ENCODE measurements around the gene ZNF587.
"Not testable (repeated sequence)": the region's sequence is repeated elsewhere in the genome, so short reads cannot be mapped to it uniquely, and the experiment has no call there.

Gene ZNF587

DNA sequence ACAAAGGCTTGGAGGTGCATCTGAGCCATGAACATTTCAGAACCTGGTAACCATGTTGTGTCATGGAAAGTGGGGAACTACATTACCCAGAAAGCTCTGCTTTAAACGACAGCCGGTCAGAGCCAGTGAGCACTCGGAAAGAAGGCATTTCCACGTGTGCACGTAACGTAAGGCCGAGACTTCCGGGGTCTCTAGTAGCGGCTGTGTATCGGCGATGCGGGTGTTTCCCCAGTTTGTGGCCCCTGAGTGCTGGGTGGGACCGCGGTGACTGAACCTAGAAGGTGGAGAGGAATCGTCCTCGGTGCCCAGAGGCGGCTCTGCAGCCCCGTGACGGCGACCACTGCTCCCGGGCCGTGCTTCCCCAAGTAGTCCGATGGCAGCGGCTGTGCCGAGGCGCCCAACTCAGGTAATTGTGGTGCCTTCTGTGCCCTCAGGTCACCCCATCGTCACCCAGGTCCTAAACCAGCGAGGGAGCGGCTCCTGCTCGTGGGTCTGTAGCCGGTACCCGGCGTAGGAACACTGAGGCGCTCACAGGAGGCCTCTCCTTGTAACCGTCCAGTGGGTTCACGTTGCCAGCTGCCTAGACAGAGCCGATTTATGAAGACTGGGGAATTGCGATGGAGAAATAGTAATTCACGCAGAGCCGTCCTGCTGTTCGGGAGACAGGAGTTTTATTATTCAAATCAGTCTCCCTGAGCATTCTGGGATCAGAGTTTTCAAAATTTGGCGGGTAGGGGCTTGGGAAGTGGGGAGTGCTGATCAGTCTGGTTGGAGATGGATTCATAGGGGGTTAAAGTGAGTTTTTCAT lies at the start of gene ZNF587:
ZNF587 (plus strand) TSS at position 194 of the 808 bp plus-strand sequence; CDS start at position 374, 180 bp downstream.
- H3K4me3 ChIP-seq (ENCODE audit: low read depth in 1 of 2, low read length in 2 of 2): peak within 1 kb of the TSS; percentile 81 to 96; a peak in 3 of 4 replicates
- peak within 1 kb of the TSS; percentile 70 for H2AFZ ChIP-seq (ENCODE audit: low read depth, low read length)
- peaks cover 26% of the 10 kb centered on the region for H3K4me1 ChIP-seq (ENCODE audit: insufficient read depth, low read length)
- not testable (repeated sequence) for H3K9me3 ChIP-seq (ENCODE audit: insufficient read depth, low read length, severe bottlenecking); H3K27me3 ChIP-seq (ENCODE audit: insufficient read depth, low read length, poor library complexity)
- H4K20me1 ChIP-seq (ENCODE audit: insufficient read depth, low read length): peaks cover 17% of the 10 kb centered on the region
- H3K4me2 ChIP-seq (ENCODE audit: insufficient read depth, low read length): peak within 1 kb of the TSS; percentile 96
- H3K79me2 ChIP-seq (ENCODE audit: insufficient read depth, low read length): peaks cover 68% of the 10 kb centered on the region
- peak within 1 kb of the TSS; percentile 83 for H3K9ac ChIP-seq (ENCODE audit: low read depth, low read length)
- peaks cover 35% of the 10 kb centered on the region for H3K36me3 ChIP-seq (ENCODE audit: insufficient read depth, low read length)
- ATAC-seq (ENCODE audit: insufficient read depth, low read depth) (peak; percentile 99), DNase-seq (peak; percentile 85)
- H3K27ac ChIP-seq (ENCODE audit: low read length): peak within 1 kb of the TSS; percentile 83

DNA sequence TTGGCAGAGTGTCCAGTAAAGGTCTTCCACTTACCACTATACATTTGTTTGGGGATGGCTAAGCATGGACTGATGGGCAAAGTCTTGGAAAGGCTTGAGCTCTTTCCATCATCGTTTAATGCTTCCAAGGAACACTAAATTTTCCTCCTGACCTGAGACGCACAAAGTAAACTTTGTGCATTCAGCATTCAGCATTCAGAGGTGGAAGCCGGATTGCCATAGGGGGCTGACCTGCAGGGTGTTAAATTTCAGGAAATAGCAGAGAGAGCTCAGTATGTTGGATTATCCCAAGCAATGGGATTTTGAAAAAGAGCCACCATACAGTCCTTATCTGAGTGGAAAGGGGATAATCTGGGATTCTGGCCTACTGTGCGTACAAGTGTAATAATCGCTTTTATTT lies 49.0 kb upstream of the ZNF587 start:
- no peak overlapping the region for H3K4me2 ChIP-seq (ENCODE audit: insufficient read depth, low read length)
- H3K27ac ChIP-seq (ENCODE audit: low read length): no peak overlapping the region
- H3K4me1 ChIP-seq (ENCODE audit: insufficient read depth, low read length): no peaks in the 10 kb centered on the region
- DNase-seq (no peak), ATAC-seq (ENCODE audit: insufficient read depth, low read depth) (no peak)
- TF ChIP-seq, protein P1, sequence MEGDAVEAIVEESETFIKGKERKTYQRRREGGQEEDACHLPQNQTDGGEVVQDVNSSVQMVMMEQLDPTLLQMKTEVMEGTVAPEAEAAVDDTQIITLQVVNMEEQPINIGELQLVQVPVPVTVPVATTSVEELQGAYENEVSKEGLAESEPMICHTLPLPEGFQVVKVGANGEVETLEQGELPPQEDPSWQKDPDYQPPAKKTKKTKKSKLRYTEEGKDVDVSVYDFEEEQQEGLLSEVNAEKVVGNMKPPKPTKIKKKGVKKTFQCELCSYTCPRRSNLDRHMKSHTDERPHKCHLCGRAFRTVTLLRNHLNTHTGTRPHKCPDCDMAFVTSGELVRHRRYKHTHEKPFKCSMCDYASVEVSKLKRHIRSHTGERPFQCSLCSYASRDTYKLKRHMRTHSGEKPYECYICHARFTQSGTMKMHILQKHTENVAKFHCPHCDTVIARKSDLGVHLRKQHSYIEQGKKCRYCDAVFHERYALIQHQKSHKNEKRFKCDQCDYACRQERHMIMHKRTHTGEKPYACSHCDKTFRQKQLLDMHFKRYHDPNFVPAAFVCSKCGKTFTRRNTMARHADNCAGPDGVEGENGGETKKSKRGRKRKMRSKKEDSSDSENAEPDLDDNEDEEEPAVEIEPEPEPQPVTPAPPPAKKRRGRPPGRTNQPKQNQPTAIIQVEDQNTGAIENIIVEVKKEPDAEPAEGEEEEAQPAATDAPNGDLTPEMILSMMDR (IDR thresholded peaks at IDR 0.05; ENCODE audit: borderline replicate concordance, extremely low read depth, low read length, poor library complexity, severe bottlenecking): no peak
- TF ChIP-seq EZH2 (IDR thresholded peaks at IDR 0.05; ENCODE audit: borderline replicate concordance, low read depth, low read length, severe bottlenecking): no peak
- no peaks in the 10 kb centered on the region for H3K9me3 ChIP-seq (ENCODE audit: insufficient read depth, low read length, severe bottlenecking)
- H3K9ac ChIP-seq (ENCODE audit: low read depth, low read length): no peak overlapping the region
- H4K20me1 ChIP-seq (ENCODE audit: insufficient read depth, low read length): no peaks in the 10 kb centered on the region
- no peak overlapping the region for H2AFZ ChIP-seq (ENCODE audit: low read depth, low read length)
- H3K4me3 ChIP-seq (ENCODE audit: low read depth in 1 of 2, low read length in 2 of 2): no peak overlapping the region
- peaks cover 44% of the 10 kb centered on the region for H3K79me2 ChIP-seq (ENCODE audit: insufficient read depth, low read length)
- peaks cover 20% of the 10 kb centered on the region for H3K36me3 ChIP-seq (ENCODE audit: insufficient read depth, low read length)
- no peaks in the 10 kb centered on the region for H3K27me3 ChIP-seq (ENCODE audit: insufficient read depth, low read length, poor library complexity)

DNA sequence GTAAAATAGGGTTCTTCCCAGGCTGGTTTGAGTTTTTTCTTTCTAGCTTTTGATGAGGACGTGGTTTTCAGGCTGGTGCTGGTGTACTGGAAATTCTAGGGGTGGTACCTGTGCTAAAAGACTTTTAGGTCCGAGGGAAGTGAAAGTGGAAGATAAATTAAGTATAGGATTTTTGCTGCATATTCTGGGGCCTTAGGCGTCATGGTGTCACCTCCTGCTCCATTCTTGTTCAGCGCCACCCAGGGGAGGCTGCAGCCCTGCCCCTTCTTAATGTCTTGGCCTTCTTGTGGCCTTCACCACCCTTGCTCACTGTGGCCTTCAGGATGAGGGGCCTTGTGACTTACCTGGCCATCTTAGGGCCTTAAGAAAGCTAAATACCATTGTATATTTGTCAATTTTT lies 47.4 kb upstream of the ZNF587 start:
- no peak overlapping the region for H3K9ac ChIP-seq (ENCODE audit: low read depth, low read length)
- H3K4me3 ChIP-seq (ENCODE audit: low read depth in 1 of 2, low read length in 2 of 2): no peak overlapping the region
- H3K4me1 ChIP-seq (ENCODE audit: insufficient read depth, low read length): no peaks in the 10 kb centered on the region
- peaks cover 50% of the 10 kb centered on the region for H3K79me2 ChIP-seq (ENCODE audit: insufficient read depth, low read length)
- no peak for DNase-seq
- no peak overlapping the region for H3K27ac ChIP-seq (ENCODE audit: low read length)
- ATAC-seq (ENCODE audit: insufficient read depth, low read depth): no peak
- TF ChIP-seq, protein P1 (IDR thresholded peaks at IDR 0.05; ENCODE audit: borderline replicate concordance, extremely low read depth, low read length, poor library complexity, severe bottlenecking): no peak
- TF ChIP-seq EZH2 (IDR thresholded peaks at IDR 0.05; ENCODE audit: borderline replicate concordance, low read depth, low read length, severe bottlenecking): no peak
- H3K4me2 ChIP-seq (ENCODE audit: insufficient read depth, low read length): no peak overlapping the region
- no peaks in the 10 kb centered on the region for H3K9me3 ChIP-seq (ENCODE audit: insufficient read depth, low read length, severe bottlenecking)
- H2AFZ ChIP-seq (ENCODE audit: low read depth, low read length): no peak overlapping the region
- peaks cover 21% of the 10 kb centered on the region for H3K36me3 ChIP-seq (ENCODE audit: insufficient read depth, low read length)
- H4K20me1 ChIP-seq (ENCODE audit: insufficient read depth, low read length): no peaks in the 10 kb centered on the region
- no peaks in the 10 kb centered on the region for H3K27me3 ChIP-seq (ENCODE audit: insufficient read depth, low read length, poor library complexity)

GRCh38 chr19:57803265-57803593 lies 46.4 kb upstream of the ZNF587 start:
- TF ChIP-seq EZH2 (IDR thresholded peaks at IDR 0.05; ENCODE audit: borderline replicate concordance, low read depth, low read length, severe bottlenecking): no peak
- TF ChIP-seq, protein P1 (IDR thresholded peaks at IDR 0.05; ENCODE audit: borderline replicate concordance, extremely low read depth, low read length, poor library complexity, severe bottlenecking): no peak
- Histone ChIP-seq H3K4me1 (ENCODE audit: insufficient read depth, low read length) (no peaks in the 10 kb centered on the region), H3K27me3 (ENCODE audit: insufficient read depth, low read length, poor library complexity) (no peaks in the 10 kb centered on the region), H3K79me2 (ENCODE audit: insufficient read depth, low read length) (peaks cover 59% of the 10 kb centered on the region), H3K27ac (ENCODE audit: low read length) (no peak overlapping the region), H3K36me3 (ENCODE audit: insufficient read depth, low read length) (peaks cover 30% of the 10 kb centered on the region), H2AFZ (ENCODE audit: low read depth, low read length) (no peak overlapping the region), H3K4me2 (ENCODE audit: insufficient read depth, low read length) (no peak overlapping the region), H3K9ac (ENCODE audit: low read depth, low read length) (no peak overlapping the region), H3K4me3 (ENCODE audit: low read depth in 1 of 2, low read length in 2 of 2) (no peak overlapping the region), H4K20me1 (ENCODE audit: insufficient read depth, low read length) (no peaks in the 10 kb centered on the region), H3K9me3 (ENCODE audit: insufficient read depth, low read length, severe bottlenecking) (no peaks in the 10 kb centered on the region)
- DNase-seq (no peak), ATAC-seq (ENCODE audit: insufficient read depth, low read depth) (no peak)
